ENCODE data around the gene SAMD11. TPM values are rescaled to one million over a fixed set of nuclear protein-coding genes. Genes with fewer than 3 reads are reported as not detected.

Gene SAMD11
- total RNA-seq, 2 donors from 2014 or later = 4.5 to 61.6 TPM

- intact Hi-C loops (cut with DNase I) = no loop called here
- peaks cover 12% of the 10 kb centered on the region for H3K27me3 ChIP-seq (replicated peaks; ENCODE audit: insufficient read depth)
- no peak overlapping the region for H3K27ac ChIP-seq
- DNase-seq (ENCODE audit: low spot score) = no peak
- no peaks in the 10 kb centered on the region for H3K9me3 ChIP-seq
- TF ChIP-seq POLR2AphosphoS5 (IDR thresholded peaks at IDR 0.05) = no peak
- TF ChIP-seq POLR2A (IDR thresholded peaks at IDR 0.05) = no peak
- TF ChIP-seq CTCF (IDR thresholded peaks at IDR 0.05) = no peak
- H3K4me1 ChIP-seq (replicated peaks) = peaks cover 8% of the 10 kb centered on the region
- 68% methylated on average over 16 of the region's 16 CpGs for WGBS
- H3K36me3 ChIP-seq = no peaks in the 10 kb centered on the region
- H3K4me3 ChIP-seq = no peak overlapping the region
Observed at GRCh38 chr1:913491-914130, 10.1 kb upstream of the SAMD11 start.

- WGBS = 72% methylated on average over 21 of the region's 21 CpGs
- TF ChIP-seq POLR2A (IDR thresholded peaks at IDR 0.05) = no peak
- TF ChIP-seq POLR2AphosphoS5 (IDR thresholded peaks at IDR 0.05) = no peak
- no peak for TF ChIP-seq CTCF (IDR thresholded peaks at IDR 0.05)
Observed at GRCh38 chr1:914131-914890, 9.4 kb upstream of the SAMD11 start.

GRCh38 chr1:914891-915280 is 8.8 kb upstream of the SAMD11 start:
- Histone ChIP-seq H3K4me3 (no peak overlapping the region), H3K9me3 (no peaks in the 10 kb centered on the region), H3K27me3 (replicated peaks; ENCODE audit: insufficient read depth) (peaks cover 10% of the 10 kb centered on the region), H3K27ac (no peak overlapping the region), H3K36me3 (no peaks in the 10 kb centered on the region), H3K4me1 (replicated peaks) (peaks cover 8% of the 10 kb centered on the region)
- intact Hi-C loops (cut with DNase I) = no loop called here
- TF ChIP-seq POLR2A (IDR thresholded peaks at IDR 0.05) (no peak), POLR2AphosphoS5 (IDR thresholded peaks at IDR 0.05) (no peak), CTCF (IDR thresholded peaks at IDR 0.05) (no peak)
- WGBS = 85% methylated on average over 6 of the region's 6 CpGs
- DNase-seq (ENCODE audit: low spot score) = no peak

More at GRCh38 chr1:914131-914890, 9.4 kb upstream of the SAMD11 start:
- no peak overlapping the region for H3K27ac ChIP-seq
- H3K27me3 ChIP-seq (replicated peaks; ENCODE audit: insufficient read depth) = peaks cover 12% of the 10 kb centered on the region
- H3K4me1 ChIP-seq (replicated peaks) = peaks cover 8% of the 10 kb centered on the region
- DNase-seq (ENCODE audit: low spot score) = no peak
- H3K4me3 ChIP-seq = no peak overlapping the region
- no peaks in the 10 kb centered on the region for H3K9me3 ChIP-seq
- no peaks in the 10 kb centered on the region for H3K36me3 ChIP-seq
- intact Hi-C loops (cut with DNase I) = no loop called here

- Histone ChIP-seq H3K9me3 (no peaks in the 10 kb centered on the region), H3K27me3 (replicated peaks; ENCODE audit: insufficient read depth) (peaks cover 3% of the 10 kb centered on the region), H3K27ac (no peak overlapping the region), H3K4me3 (no peak overlapping the region), H3K36me3 (no peaks in the 10 kb centered on the region), H3K4me1 (replicated peaks) (peaks cover 9% of the 10 kb centered on the region)
- TF ChIP-seq POLR2A (IDR thresholded peaks at IDR 0.05) = no peak
- no peak for TF ChIP-seq CTCF (IDR thresholded peaks at IDR 0.05)
- TF ChIP-seq POLR2AphosphoS5 (IDR thresholded peaks at IDR 0.05) = no peak
- no peak for DNase-seq (ENCODE audit: low spot score)
- WGBS = 83% methylated on average over 28 of the region's 28 CpGs
- intact Hi-C loops (cut with DNase I) = no loop called here
Observed at GRCh38 chr1:915295-916172, 8.2 kb upstream of the SAMD11 start.

Data from prostate gland (tissue), 2 donors.